ENCODE measurements around the gene AGTRAP. TPM values are rescaled to one million over a fixed set of nuclear protein-coding genes. Genes with fewer than 3 reads are reported as not detected.

The AGTRAP gene
- total RNA-seq, 2 donors from 2014 or later: 18.2 to 34.9 TPM

DNA sequence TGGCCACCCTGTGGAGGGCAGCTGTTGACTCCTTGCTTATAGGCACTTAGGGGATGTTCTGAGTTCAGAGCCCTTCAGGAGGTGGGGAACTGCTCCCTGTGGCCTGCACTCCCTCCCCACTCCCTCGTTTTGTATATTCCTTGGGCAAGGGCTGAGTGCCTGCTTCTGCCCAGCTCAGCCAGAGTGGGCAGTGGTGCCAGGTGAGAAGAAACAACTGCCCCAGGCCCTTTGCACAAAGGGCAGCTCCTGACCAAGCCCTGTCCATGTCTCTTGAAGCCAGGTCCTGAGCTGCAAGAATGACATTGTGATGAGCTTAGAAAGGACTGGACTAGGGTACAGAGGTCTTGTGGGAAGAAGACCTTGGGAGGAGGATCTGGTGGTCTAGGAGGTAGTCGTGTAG is 2.2 kb downstream of the AGTRAP start:
- H3K9ac ChIP-seq (ENCODE audit: low read depth in 2 of 2, low read length in 2 of 2): no peak overlapping the region
- no peaks in the 10 kb centered on the region for H3K4me1 ChIP-seq
- no peaks in the 10 kb centered on the region for H3K9me3 ChIP-seq
- TF ChIP-seq, protein P1, sequence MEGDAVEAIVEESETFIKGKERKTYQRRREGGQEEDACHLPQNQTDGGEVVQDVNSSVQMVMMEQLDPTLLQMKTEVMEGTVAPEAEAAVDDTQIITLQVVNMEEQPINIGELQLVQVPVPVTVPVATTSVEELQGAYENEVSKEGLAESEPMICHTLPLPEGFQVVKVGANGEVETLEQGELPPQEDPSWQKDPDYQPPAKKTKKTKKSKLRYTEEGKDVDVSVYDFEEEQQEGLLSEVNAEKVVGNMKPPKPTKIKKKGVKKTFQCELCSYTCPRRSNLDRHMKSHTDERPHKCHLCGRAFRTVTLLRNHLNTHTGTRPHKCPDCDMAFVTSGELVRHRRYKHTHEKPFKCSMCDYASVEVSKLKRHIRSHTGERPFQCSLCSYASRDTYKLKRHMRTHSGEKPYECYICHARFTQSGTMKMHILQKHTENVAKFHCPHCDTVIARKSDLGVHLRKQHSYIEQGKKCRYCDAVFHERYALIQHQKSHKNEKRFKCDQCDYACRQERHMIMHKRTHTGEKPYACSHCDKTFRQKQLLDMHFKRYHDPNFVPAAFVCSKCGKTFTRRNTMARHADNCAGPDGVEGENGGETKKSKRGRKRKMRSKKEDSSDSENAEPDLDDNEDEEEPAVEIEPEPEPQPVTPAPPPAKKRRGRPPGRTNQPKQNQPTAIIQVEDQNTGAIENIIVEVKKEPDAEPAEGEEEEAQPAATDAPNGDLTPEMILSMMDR (IDR thresholded peaks at IDR 0.05): no peak
- no peaks in the 10 kb centered on the region for H3K36me3 ChIP-seq
- no peak overlapping the region for H3K4me3 ChIP-seq
- H3K27ac ChIP-seq: no peak overlapping the region
- H3K27me3 ChIP-seq: no peaks in the 10 kb centered on the region
- intact Hi-C loops (cut with DNase I): no loop called here
- DNase-seq: no peak

DNA sequence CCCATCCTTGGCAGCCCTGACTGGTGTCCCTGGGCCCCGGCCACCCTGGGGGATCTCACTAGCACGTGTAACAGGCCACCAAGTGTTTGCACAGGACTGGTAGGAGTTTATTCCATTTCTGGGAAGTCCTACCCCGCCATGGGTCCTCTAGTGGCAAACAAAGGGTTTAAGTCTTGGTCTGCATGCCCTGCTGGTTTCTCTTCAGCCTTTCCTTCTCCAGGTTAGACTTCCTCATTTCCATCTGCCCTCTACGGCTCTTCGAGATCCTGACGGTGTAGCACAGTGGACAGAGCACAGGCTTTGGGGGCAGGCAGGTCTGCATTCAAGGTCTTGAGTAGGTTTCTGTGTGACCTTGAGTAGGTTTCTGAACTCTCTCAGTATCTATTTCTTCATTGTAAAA is 2.8 kb downstream of the AGTRAP start:
- Histone ChIP-seq H3K4me1 (no peaks in the 10 kb centered on the region), H3K9ac (ENCODE audit: low read depth in 2 of 2, low read length in 2 of 2) (no peak overlapping the region), H3K36me3 (no peaks in the 10 kb centered on the region), H3K27ac (no peak overlapping the region), H3K4me3 (no peak overlapping the region), H3K27me3 (no peaks in the 10 kb centered on the region), H3K9me3 (no peaks in the 10 kb centered on the region)
- TF ChIP-seq, protein P1 (IDR thresholded peaks at IDR 0.05): no peak
- intact Hi-C loops (cut with DNase I): no loop called here
- DNase-seq: no peak

DNA sequence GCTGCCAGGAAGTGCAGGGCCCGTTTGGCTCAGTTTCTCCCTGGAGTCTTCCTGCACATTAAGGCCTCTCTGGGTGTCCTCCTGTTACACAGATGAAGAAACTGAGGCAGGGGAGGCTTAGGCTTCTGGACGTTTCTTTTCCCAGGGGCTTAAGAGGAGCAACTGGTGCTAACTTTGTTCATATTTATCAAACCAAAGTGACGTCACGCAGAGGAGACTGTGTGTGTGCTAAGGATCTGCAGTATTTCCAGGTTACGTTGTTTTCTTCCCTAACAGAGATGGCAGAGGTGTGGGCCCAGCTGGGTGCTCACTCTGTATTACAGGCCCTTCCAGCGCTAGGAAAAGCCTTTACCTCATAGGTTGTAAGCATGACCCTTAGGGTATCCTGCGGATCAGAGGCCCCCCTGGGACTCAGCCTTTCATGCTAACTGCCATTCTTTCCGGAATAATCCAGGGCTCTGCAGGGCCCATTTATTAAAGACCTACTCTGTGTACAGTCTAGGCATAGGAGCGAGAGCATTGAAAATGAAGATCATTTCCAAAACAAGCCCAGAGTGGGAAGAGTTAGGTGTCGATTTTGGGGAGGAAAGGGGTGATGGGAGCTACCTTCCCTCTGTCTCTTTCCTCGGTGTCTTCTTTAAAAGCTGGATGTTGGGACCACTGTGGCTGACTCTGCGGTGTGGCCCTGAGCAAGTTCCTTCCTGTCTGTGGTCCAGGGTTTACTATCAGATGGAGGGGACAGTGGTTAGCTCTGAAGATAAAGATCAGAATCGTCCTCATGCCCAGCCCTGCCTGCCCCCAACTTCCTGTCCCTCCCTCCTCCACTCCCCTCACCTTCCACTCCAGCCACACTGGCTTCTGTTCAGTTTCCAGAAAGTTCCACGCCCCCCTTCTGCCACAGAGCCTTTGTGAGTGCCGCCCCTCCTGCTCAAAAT is 4.6 kb downstream of the AGTRAP start:
- no peaks in the 10 kb centered on the region for H3K27me3 ChIP-seq
- no peaks in the 10 kb centered on the region for H3K36me3 ChIP-seq
- no peaks in the 10 kb centered on the region for H3K9me3 ChIP-seq
- intact Hi-C loops (cut with DNase I): no loop called here
- H3K27ac ChIP-seq: no peak overlapping the region
- H3K9ac ChIP-seq (ENCODE audit: low read depth in 2 of 2, low read length in 2 of 2): no peak overlapping the region
- DNase-seq: no peak
- H3K4me3 ChIP-seq: no peak overlapping the region
- TF ChIP-seq, protein P1 (IDR thresholded peaks at IDR 0.05): no peak
- H3K4me1 ChIP-seq: no peaks in the 10 kb centered on the region

DNA sequence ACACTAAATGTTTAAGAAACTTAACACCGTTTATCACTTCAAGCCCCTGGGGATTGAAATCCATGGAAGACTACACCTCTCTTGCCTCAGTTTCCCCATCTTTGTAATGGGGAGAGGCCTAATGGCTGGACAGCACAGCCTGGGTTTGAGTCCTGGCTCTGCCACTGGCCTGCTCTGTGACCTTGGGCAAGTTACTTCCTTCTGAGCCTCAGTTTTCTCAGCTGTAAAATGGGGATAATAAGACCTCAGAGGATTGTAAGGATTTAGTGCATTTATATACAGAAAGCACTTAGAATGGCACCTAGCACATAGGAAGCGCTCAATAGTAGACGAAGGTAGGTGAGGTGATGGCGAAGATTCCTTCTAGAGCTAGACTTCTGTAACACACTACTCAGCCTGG is 5.5 kb downstream of the AGTRAP start:
- Histone ChIP-seq H3K9ac (ENCODE audit: low read depth in 2 of 2, low read length in 2 of 2) (no peak overlapping the region), H3K9me3 (no peaks in the 10 kb centered on the region), H3K27ac (no peak overlapping the region), H3K4me3 (no peak overlapping the region), H3K36me3 (no peaks in the 10 kb centered on the region), H3K4me1 (no peaks in the 10 kb centered on the region), H3K27me3 (no peaks in the 10 kb centered on the region)
- TF ChIP-seq, protein P1 (IDR thresholded peaks at IDR 0.05): no peak
- no peak for DNase-seq
- intact Hi-C loops (cut with DNase I): no loop called here

DNA sequence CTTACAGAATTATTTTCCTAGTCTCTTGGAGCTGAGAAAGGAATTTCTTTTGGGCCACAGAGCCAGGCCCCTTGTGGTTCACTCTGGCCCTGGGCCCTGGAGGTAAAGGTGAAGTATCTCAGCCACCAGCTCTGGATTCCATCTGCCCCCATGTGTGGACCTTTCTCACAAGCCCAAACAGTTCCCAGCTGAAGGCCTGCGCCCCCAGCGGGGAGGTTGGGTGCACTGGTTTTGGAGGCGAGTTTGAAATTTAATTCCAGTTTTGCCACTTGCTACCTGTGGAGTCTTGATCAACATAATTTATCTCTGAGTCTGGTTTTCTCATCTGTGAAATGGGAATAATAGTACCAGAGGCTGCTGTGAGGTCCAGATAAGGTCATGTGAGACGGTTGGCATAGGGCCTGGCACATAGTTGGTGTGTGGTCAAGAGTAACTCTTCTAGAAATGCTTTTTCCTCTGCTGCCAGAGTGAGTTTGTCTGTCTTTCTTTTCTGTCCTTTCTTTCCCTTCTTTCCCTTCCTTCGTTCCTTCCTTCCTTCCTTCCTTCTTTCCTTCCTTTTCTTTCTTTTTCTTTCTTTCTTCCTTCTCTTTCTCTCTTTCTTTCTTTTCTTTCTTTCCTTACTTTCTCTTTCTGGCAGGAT is 6.1 kb downstream of the AGTRAP start:
- Histone ChIP-seq H3K4me1 (no peaks in the 10 kb centered on the region), H3K9me3 (no peaks in the 10 kb centered on the region), H3K9ac (ENCODE audit: low read depth in 2 of 2, low read length in 2 of 2) (no peak overlapping the region), H3K27ac (no peak overlapping the region), H3K4me3 (no peak overlapping the region), H3K27me3 (no peaks in the 10 kb centered on the region), H3K36me3 (no peaks in the 10 kb centered on the region)
- intact Hi-C loops (cut with DNase I): no loop called here
- no peak for DNase-seq
- TF ChIP-seq, protein P1 (IDR thresholded peaks at IDR 0.05): no peak
